Brain microvascular endothelial cell (primary cell): ENCODE data around the gene IL9R.
A peak's percentile ranks its signal among the peaks of the same experiment; 100 is the strongest.

ENCODE experiments used
- DNase-seq: peaks from one replicate; pipeline ENCODE4 v3.0.0-alpha.2; 2020
- H3K27ac ChIP-seq: fragments of 250-450 bp; sonication (Bioruptor Pico); 2 replicates; pipeline ENCODE4 v1.5.1; 2020; ENCODE audit warnings: mild to moderate bottlenecking, moderate library complexity
- H3K27me3 ChIP-seq: fragments of 250-450 bp; sonication (Bioruptor Pico); replicated peaks from 2 replicates; pipeline ENCODE4 v1.5.1; 2020; ENCODE audit warnings: mild to moderate bottlenecking
- H3K36me3 ChIP-seq: fragments of 250-450 bp; sonication (Bioruptor Pico); replicated peaks from 2 replicates; pipeline ENCODE4 v1.5.1; 2020; ENCODE audit warnings: mild to moderate bottlenecking
- H3K4me3 ChIP-seq: 2 replicates; pipeline ENCODE4 v1.5.1; 2011; ENCODE audit warnings: low read depth, mild to moderate bottlenecking, control low read depth, low read length, moderate library complexity
- CTCF ChIP-seq: IDR thresholded peaks from 2 replicates; pipeline ENCODE4 v1.5.1; 2011; ENCODE audit warnings: low read depth, mild to moderate bottlenecking, moderate library complexity, low read length, control low read depth, inconsistent platforms; ENCODE audit errors: missing control alignments
- in situ Hi-C: cut with HindIII; loops from 2 replicates; pipeline ENCODE4 v1.10.0; 2017; ENCODE audit warnings: low sequenced_read_pairs, low pct_ligation_motif_present

The IL9R gene

GRCh38 chrX:155956649-155957048, 40.8 kb upstream of the IL9R start:
- in situ Hi-C loops: no loop called here
- no peak overlapping the region for H3K27ac ChIP-seq
- no peak for DNase-seq
- TF ChIP-seq CTCF: no peak
- no peak overlapping the region for H3K4me3 ChIP-seq
- no peaks in the 10 kb centered on the region for H3K27me3 ChIP-seq
- H3K36me3 ChIP-seq: no peaks in the 10 kb centered on the region

- H3K4me3 ChIP-seq: no peak overlapping the region
- in situ Hi-C loops: no loop called here
- no peak overlapping the region for H3K27ac ChIP-seq
- no peaks in the 10 kb centered on the region for H3K36me3 ChIP-seq
- no peaks in the 10 kb centered on the region for H3K27me3 ChIP-seq
- no peak for DNase-seq
- no peak for TF ChIP-seq CTCF
Observed at GRCh38 chrX:155957843-155958242, 39.7 kb upstream of the IL9R start.

- no peak overlapping the region for H3K4me3 ChIP-seq
- DNase-seq: no peak
- TF ChIP-seq CTCF: no peak
- H3K27me3 ChIP-seq: no peaks in the 10 kb centered on the region
- in situ Hi-C loops: no loop called here
- H3K27ac ChIP-seq: no peak overlapping the region
- no peaks in the 10 kb centered on the region for H3K36me3 ChIP-seq
Observed at GRCh38 chrX:155959018-155959587, 38.4 kb upstream of the IL9R start.

GRCh38 chrX:155962906-155963305, 34.6 kb upstream of the IL9R start:
- H3K27me3 ChIP-seq: no peaks in the 10 kb centered on the region
- DNase-seq: no peak
- in situ Hi-C loops: no loop called here
- no peak overlapping the region for H3K27ac ChIP-seq
- no peaks in the 10 kb centered on the region for H3K36me3 ChIP-seq
- TF ChIP-seq CTCF: no peak
- no peak overlapping the region for H3K4me3 ChIP-seq

GRCh38 chrX:155966876-155967275, 30.6 kb upstream of the IL9R start:
- peak; percentile 36 for TF ChIP-seq CTCF
- no peaks in the 10 kb centered on the region for H3K27me3 ChIP-seq
- DNase-seq: no peak
- no peak overlapping the region for H3K4me3 ChIP-seq
- no peak overlapping the region for H3K27ac ChIP-seq
- in situ Hi-C loops: no loop called here
- no peaks in the 10 kb centered on the region for H3K36me3 ChIP-seq

GRCh38 chrX:155967653-155968325, 29.7 kb upstream of the IL9R start:
- no peak for DNase-seq
- Histone ChIP-seq H3K36me3 (no peaks in the 10 kb centered on the region), H3K27me3 (no peaks in the 10 kb centered on the region), H3K27ac (no peak overlapping the region), H3K4me3 (no peak overlapping the region)
- TF ChIP-seq CTCF: no peak
- in situ Hi-C loops: no loop called here
